HG03097 (cell line): ENCODE measurements around the gene FXYD5.

Experiments used
- ATAC-seq: cut with Tn5 transposase; IDR thresholded peaks from one replicate; pipeline ENCODE4 v1.9.1; 2021; ENCODE audit not compliant: unreplicated experiment, low FRiP score

FXYD5 gene

GRCh38 chr19:35211545-35212230, 57.2 kb downstream of the FXYD5 start:
- ATAC-seq, result no peak

GRCh38 chr19:35212241-35212640, 57.7 kb downstream of the FXYD5 start:
- no peak for ATAC-seq

- peak; percentile 48 for ATAC-seq
These were observed 59.4 kb downstream of the FXYD5 start for GRCh38 chr19:35213663-35214632.

- ATAC-seq, result no peak
These were observed 60.4 kb downstream of the FXYD5 start for GRCh38 chr19:35214766-35215422.

GRCh38 chr19:35216016-35216832, 61.7 kb downstream of the FXYD5 start:
- ATAC-seq, result no peak

GRCh38 chr19:35216833-35217648, 62.5 kb downstream of the FXYD5 start:
- no peak for ATAC-seq

GRCh38 chr19:35217649-35217990, 63.1 kb downstream of the FXYD5 start:
- no peak for ATAC-seq

GRCh38 chr19:35219008-35219407, 64.5 kb downstream of the FXYD5 start:
- no peak for ATAC-seq
